GM21360 (cell line): ENCODE measurements around the gene ADARB2.

Experiments
- ATAC-seq: cut with Tn5 transposase; IDR thresholded peaks from one replicate; pipeline ENCODE4 v1.9.1; 2021; ENCODE audit warnings: mild to moderate bottlenecking, moderate library complexity; ENCODE audit not compliant: unreplicated experiment

ADARB2 gene

DNA sequence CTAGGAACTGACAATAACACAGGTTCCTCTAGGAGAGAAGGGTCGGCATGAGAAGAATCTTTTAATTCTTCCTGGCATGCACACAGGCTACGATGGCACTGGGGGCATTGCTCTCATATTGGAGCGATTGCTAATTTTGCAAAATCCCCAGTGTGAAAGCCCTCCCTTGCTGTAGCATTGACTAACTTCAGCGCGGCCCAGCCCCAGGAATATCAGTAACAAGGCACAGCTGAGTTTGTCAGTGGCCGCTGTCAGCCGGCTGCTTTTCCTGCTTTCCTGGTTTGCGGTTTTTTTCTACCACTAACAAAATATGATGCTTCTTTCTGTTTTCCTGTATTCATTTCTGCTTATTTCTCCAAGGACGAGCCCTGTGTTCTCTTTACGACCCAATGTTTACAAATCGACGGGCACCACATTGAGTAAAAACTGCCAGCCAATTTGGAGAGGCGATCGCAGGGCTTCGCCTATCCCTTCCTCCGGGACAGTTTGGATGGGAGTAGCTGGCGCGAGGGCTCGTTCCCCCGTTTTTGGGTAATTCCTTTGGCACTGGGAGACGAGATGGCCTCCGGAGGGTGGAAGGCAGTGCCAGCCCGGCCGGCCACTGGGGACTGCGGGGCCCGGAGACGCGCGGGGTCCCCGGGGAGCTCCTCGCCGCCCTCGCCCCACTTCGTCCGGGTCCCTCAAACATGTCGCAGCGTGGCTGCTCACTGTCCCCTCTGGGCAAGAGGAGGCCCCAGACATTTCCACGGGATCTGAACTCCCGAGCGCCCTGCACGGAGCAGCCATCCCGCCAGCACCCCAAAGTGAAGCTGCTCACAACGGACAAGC lies 967 bp downstream of the ADARB2 start:
- no peak for ATAC-seq

DNA sequence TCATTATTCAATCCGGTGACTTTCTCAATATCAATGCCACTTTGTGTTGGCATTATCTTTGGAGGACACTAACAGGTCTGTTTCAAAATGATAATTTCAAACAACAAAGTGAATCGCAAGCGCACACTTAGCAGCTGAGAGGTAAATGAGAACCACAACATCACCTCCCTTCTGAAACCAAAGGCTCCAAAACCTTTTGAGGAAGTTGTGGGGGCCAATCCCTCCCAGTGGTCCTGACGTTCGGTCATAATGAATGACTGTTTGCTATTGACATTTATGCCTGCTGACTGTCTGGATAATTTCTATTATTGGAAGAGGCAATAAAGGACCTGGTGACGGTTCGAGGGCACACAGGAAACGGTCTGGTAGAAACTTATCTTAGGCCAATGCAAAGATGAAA lies 1.8 kb downstream of the ADARB2 start:
- no peak for ATAC-seq

DNA sequence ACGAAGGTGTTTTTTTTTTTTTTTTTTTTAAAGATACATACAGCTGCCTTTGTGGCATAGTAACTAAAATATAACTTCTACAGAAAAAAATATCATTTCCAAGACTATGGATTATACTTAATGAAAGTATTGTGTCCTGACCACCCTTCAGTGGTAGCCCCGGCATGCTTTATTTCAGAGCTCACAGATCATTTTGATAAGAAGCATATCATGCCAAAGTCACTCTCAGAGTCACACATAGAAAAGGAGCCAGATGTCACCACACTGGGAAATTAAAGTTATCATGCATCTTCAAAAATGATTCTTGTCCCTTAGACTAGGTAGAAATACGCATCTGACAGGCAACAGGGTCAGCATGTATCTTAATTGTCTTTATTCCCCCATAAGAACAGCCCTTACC lies 3.0 kb downstream of the ADARB2 start:
- ATAC-seq: no peak

DNA sequence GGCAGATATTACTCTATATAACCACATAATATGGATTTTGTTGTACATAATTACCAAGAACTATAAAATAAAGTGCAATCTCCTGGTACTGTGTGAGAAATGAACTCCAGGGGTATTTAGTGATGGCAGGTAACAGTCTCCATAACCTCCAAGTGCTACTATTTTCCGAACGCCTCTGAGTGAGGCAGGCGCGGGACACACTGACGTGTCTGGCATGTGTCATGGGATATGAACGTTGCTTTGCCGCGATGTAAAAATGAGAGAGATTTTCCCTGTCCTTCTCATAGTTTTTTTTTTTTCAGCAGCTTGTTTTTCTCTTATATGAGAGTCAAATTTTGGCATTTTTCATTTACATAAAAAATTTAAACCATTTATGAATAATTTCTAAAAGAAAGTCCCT lies 3.6 kb downstream of the ADARB2 start:
- no peak for ATAC-seq

DNA sequence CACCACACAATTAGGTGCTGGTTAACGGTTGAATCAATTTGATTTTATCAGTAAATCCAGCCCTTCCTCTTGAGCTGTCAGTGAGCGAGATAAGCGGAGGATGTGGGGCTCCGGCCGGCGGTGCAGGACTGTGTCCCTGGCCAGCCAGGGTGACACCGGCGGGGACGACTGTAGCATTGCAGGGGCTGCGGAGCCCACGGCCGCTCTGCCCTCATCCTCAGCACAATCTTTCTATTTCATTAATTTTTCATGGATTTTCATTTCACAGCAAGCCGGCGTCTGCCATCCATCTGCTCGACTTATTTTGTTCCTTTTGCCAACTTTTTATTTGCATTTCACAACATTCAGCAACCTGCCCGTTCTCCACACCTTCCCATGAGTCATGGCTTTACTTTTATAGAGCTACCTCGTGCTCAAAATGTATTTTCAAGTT lies 4.7 kb downstream of the ADARB2 start:
- ATAC-seq: no peak

DNA sequence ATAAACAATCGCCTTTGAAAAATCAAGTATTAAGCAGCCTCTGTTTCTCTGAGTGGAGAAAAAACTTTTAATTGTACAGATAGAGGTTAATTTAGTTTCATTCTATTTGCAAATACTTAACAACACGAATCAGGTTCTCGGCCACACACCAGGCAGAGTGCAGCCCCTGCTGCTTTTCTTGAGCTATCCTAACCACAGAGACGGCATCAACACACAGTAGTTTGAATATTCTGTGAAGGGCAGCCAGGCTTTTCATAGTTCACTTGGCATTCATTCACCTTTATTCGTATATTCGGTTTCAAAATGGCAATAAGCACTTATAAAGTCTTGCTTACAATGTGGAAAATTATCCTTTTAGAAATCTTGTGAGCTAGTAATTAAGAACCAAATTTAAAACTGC lies 5.7 kb downstream of the ADARB2 start:
- ATAC-seq: no peak

DNA sequence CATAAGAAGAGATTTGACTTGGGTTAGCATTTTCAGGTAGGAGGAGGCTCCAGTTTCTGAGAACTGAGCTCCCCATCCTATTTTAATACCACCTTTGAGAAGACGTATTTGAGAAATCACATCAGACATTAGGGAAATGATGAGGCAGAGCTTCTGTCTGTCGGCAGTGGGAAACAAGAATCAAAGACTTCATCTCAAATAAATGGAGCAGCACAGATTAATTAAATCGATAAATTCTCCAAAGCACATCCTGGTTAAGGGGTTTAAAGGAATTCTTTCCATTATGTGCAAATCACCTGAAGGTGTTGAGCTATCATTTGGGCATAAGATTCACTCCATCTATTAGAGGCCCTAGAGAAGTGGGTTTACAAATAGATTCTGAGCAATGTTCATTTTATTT lies 7.6 kb downstream of the ADARB2 start:
- ATAC-seq: no peak

DNA sequence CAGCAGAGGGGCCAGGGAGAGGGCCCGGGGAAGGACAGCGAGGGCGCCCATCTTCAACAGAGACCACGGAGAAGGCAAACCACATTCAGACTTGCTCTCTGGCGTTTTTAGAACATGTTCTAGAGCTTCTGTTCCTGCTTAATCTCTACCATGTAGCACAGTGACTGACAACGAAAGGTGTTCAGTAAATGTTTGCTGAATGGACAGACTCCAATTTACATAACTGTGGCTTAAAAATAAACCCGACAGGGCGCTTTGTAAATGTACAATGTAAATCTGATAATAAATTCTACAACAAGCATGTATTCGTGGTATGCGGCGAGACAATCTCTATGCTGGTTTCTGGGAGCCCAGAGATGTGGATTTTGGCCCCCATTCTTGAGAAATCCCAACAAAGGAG lies 10.5 kb downstream of the ADARB2 start:
- ATAC-seq: no peak

DNA sequence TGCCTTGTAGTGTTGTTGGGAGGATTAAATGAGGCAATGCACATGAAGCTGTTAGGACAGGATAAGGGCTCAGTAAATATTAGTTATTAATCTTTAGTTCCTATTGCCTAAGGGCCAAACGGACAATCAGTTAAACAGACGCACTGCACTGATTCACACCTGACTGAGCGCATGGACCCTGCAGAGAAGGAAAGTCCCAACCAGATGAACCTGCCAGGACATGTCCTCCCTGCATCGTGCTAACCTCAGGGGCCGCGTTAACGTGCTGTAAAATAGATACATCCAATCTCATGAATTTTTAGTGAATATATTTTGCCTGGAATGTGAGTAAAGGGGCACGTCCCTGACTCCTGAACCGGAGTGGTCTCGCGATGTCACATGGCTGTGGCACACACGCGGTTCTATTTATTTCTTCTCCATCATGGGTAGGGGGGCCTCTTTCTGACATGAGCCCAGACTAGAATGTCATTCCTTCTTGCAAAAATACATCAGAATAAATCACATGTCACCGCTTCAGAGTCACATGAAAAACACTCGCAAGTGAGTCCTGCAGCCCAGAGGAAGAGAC lies 12.3 kb downstream of the ADARB2 start:
- no peak for ATAC-seq

DNA sequence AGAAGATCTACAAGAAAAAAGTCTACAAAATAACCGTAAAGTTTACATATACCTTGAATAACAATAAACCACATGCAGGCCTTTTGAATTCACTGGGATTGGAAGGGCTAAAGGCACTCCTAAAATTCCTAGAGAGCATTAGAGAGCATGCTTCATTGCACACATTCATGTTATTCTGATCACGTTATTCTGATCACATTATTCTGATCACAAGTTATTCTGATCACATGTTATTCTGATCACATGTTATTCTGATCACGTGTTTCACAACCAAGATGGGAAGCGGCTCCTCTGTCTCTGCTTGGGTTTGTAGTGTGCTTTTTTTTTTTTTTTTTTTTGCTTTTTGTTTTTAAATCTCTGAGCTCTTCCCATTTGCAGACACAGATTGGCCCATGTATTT lies 20.5 kb downstream of the ADARB2 start:
- no peak for ATAC-seq

DNA sequence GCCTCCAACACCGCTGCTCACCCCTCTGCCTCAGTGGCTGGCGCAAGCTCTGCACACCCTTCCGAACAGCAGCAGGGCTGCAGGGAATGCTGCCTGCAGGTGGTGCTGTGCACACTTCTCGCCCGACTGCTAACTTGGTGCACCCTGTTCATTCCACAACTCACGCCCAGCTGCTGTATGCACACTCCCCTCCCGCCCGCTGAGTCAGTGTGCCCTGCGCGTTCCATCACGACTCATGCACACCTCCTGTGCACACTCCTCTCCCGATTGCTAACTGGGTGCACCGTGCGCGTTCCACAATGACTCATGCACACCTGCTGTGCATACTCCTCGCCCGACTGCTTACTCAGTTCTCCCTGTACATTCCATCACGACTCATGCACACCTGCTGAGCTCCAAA lies 21.5 kb downstream of the ADARB2 start:
- peak; percentile 82 for ATAC-seq

DNA sequence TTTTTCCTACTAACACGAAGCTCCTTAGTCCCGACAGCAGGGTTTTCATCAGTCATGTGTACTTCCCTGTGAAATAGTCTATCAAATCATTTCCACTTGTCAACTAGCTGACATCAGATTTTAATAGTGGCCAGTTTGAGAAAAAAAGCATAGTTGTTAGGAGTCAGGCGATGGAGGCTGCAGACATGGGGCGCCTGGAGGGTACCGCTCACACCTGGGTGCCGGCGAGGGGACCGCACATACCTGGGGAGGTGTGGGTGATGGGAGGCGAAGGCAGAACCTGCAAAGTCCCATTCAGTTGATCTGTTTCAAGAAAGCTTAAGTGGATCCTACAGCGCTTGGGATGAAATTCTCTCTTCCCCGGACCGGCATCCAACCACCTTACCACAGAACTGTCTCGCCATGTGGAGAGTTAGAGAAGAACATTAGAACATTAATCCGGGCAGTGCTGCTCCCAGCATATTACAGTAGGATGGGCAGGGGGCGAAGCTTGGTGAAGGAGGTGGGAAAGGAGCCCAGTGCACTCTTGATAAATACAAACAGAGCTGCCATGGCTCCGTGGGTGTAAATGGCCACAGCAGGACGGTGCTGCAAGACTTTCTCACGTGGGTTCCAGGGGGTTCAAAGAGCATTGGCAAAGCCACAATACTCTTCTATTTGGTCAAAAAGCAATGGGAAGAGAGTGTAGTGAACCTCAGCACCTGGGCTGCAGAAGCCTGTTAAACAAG lies 24.2 kb downstream of the ADARB2 start:
- no peak for ATAC-seq

DNA sequence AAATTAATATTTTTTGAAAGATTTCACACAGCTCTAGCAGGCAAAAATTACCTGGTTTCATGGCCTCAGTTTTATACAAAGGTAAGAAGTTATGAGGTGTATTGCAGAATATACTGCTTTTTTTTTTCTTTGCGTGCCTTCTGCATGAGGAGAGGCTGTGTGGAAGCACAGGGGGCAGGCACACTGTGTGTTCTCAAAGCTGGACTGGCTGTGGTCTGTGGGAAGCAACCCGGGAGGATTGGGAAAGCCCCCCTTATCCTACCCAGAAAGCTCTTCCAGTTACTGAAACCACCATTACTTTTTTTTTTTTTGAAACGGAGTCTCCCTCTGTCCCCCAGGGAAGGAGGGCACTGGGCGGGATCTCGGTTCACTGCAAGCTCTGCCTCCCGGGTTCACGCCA lies 25.0 kb downstream of the ADARB2 start:
- ATAC-seq: no peak

DNA sequence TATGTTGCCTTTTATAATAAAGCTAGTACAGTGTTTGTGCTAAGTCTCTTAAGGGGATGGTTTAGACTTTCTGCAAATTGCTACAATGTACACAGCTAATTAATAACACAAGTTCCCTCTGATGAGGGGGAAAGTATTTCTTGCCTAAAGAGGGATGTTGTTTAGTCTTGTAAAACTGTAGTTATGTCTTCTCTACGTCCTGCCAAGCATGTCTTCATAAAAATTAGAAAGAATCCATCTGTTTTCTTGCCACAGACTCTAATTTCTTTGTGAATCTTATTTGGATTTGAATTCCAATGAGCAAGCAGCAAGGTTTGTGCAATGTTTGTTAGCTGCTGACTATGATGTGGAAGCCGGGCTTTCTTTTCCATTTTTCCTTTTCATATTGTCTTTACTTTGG lies 28.2 kb downstream of the ADARB2 start:
- ATAC-seq: no peak

DNA sequence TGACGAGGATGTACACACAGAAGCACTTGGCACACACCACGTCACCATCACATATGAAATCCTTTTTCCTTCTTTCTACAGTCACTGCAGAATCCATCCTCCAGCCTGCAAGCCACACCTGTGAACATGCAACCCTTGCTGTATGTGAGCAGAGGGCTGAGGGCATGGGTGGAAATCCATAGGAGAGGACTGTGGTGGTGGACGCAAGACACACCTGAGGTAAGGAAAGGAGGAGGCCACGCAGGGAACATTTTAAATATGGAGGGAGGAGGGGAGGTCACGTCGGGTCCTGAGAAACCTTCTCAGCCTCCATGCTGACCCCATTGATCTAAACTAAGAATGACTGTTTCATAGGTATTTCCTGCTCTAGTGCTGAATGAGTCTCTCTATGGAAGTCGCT lies 28.6 kb downstream of the ADARB2 start:
- ATAC-seq: no peak

DNA sequence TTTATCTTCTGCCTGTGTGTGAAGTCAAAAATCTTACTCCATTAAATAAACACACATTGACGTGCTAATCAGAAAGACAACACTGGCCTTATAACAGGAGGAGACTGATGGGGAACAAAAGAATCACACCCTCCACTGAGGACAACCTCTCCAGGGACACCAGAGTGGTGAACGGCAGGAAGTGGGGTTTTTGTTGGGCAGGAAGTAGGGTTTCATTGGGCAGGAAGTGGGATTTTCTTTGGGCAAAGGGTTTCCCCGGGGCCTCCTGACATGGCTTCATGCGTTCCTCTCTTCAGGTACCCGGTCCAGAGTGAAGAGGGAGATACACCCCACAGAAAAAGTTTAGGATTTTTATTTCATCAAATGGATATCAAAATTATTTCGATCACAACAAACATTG lies 30.6 kb downstream of the ADARB2 start:
- ATAC-seq: no peak

DNA sequence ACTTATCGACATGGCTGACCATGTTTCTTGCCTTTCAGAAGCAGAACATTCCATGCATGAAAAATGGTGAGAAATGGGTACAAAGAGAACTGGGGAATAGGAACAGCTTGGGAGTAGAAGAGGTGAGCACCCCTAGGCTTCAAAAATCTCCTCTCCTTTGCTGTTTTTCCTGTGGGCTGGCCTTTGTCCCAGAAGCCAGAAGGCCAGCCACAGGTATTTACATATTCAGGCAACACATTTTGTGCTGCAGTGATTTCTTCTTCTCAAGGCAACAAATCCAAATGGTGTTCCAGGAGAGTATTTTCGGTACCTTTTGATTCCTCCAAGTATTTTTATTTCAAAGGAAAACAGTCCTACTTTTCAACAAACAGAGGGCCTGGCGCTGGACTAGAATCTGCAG lies 31.1 kb downstream of the ADARB2 start:
- no peak for ATAC-seq

DNA sequence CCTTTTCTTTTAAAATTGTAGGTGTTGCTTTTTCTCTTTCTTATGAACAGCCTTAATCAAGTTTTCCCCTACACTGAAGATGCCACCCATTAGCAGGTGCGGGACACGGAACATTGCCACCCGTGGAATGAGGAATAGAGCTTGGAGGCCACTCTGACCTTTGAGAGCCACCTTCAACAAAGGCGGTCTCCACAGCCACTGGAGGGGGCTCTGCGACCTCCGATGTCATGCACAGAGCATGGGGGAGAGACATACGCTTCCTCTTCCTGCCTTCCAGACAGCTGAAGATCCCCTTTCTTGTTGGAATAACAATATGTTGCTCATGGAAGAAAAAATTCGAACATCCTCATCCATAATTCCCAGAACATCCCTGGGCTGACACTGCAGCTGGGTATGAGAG lies 39.1 kb downstream of the ADARB2 start:
- no peak for ATAC-seq

DNA sequence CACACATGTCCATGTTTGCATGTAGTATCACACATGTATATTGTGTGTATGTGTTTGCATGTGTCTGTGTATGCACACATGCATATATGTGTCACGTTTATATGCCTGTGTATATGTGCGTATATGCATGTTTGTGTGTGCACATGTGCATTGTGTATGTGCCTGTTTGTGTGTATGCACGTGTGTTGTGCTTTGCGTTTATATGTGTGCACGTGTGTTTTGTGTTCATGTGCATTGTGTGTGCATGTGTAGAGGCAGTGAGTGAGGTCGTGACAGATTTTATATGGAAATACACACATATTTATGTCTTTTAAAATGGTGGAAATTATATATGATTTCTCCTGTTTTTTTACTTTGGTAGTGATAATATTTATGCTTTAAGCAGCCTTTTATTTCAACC lies 41.2 kb downstream of the ADARB2 start:
- no peak for ATAC-seq

DNA sequence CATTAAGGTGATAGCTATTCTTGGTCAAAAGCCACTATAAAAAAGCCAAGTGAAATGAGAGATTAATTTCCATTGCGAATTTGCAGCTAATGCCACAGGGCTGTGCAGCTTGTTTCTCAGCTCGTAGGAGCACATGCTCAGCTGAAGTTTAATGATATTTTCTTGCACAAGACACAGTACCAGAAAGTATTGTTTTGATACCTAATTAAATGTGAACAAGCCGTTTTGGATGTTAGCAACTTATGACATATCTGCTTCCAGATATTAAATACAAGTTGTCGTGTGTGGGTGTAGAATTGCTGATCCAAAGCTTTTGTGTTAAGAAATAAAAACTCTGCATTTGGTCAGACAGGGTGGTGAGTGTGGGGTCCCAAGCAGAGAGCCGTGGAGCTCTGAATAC lies 47.2 kb downstream of the ADARB2 start:
- no peak for ATAC-seq

DNA sequence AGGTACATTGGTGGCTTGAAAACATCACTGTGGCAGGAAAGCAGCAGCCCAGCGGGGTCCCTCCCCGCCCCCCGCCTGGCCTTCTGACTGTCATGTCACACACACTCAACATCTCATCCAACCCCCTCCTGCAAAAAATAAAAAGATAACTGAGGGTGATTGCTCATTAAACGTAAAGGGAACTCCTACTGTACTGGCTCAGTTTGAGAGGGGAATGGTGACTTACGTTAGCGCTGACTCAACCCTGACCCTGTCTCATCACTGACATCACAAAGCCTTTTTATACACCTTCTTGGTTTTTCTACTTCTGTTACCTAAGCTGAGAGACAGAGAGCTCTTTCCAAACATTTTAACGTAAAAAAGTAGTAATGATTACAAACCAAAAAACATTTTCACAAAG lies 48.8 kb downstream of the ADARB2 start:
- no peak for ATAC-seq

DNA sequence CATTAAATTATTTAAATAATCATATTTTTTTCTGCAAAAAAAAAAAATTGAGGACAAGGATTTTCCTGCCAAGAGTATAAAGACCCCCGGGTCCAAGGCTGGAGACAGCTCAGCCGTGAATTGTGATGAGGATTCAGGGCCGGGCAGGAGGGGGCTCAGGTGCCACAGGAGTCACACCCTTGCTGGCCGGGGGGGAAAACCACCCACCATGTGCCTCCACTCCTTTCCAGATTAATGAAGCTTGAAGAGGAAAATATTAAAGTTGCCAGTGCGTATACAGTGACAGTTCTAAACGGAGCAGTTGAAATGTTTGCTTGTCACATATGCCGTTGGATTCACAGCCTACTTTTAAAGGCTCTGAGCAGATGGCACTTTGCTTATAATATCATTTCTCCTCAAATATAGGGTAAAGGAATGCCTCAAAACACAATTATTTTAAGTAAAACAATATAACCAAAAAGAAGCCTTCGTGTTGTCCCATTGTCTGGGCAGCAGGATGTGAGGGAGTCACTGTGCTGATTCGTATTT lies 49.6 kb downstream of the ADARB2 start:
- ATAC-seq: no peak
